Measurements from ENCODE around the gene HNRNPA3. TPM values are rescaled to one million over a fixed set of nuclear protein-coding genes. Genes with fewer than 3 reads are reported as not detected.
"Not testable (repeated sequence)": the region's sequence is repeated elsewhere in the genome, so short reads cannot be mapped to it uniquely, and the experiment has no call there.

Gene HNRNPA3
- total RNA-seq, 3 donors from 2014 or later (not counting 1 experiment from before 2014, with no cell fraction given), result 223 to 298 (median 289) TPM

GRCh38 chr2:177175917-177176668 lies 36.5 kb upstream of the HNRNPA3 start:
- Histone ChIP-seq H3K27ac (ENCODE audit: low read length) (no peak overlapping the region), H3K36me3 (ENCODE audit: control insufficient read depth, insufficient read depth, low read length) (no peaks in the 10 kb centered on the region), H3K9me3 (ENCODE audit: control insufficient read depth, insufficient read depth, low read length) (no peaks in the 10 kb centered on the region), H3K27me3 (ENCODE audit: control insufficient read depth, insufficient read depth, low read length) (no peaks in the 10 kb centered on the region), H3K4me1 (ENCODE audit: control insufficient read depth, insufficient read depth, low read length) (no peaks in the 10 kb centered on the region), H3K4me3 (ENCODE audit: low read length) (no peak overlapping the region)
- ATAC-seq, result peak; percentile 44 to 78 (median 75)
- DNase-seq, result no peak
- Mint-ChIP-seq H3K27me3 (ENCODE audit: low read depth in 2 of 2) (peaks cover 0 to under 1% of the 10 kb centered on the region in 2 donors), H3K27ac (peak overlapping the region in 1 of 2 donors; percentile 33), H3K9me3 (no peaks in the 10 kb centered on the region), H3K36me3 (no peaks in the 10 kb centered on the region), H3K4me1 (peaks cover 10 to 13% of the 10 kb centered on the region in 2 donors), H3K4me3 (no peak overlapping the region)
- intact Hi-C loops (cut with micrococcal nuclease), result no loop called here
- no peak for TF ChIP-seq CTCF (IDR thresholded peaks at IDR 0.05)
- 72% methylated on average over 7 of the region's 7 CpGs for WGBS (ENCODE audit: insufficient coverage)

GRCh38 chr2:177178797-177179196 lies 33.8 kb upstream of the HNRNPA3 start:
- H3K27me3 Mint-ChIP-seq (ENCODE audit: low read depth in 2 of 2), result peaks cover 5 to 7% of the 10 kb centered on the region in 2 donors
- H3K27ac ChIP-seq (ENCODE audit: low read length), result no peak overlapping the region
- H3K4me1 Mint-ChIP-seq, result peaks cover 10 to 13% of the 10 kb centered on the region in 2 donors
- whole genome bisulfite sequencing (ENCODE audit: insufficient coverage), result no CpG with 5 or more reads among the region's 1 CpG
- no peaks in the 10 kb centered on the region for H3K36me3 Mint-ChIP-seq
- H3K27me3 ChIP-seq (ENCODE audit: control insufficient read depth, insufficient read depth, low read length), result no peaks in the 10 kb centered on the region
- H3K9me3 ChIP-seq (ENCODE audit: control insufficient read depth, insufficient read depth, low read length), result no peaks in the 10 kb centered on the region
- intact Hi-C loops (cut with micrococcal nuclease), result no loop called here
- H3K4me3 Mint-ChIP-seq, result no peak overlapping the region
- TF ChIP-seq CTCF (IDR thresholded peaks at IDR 0.05), result no peak
- DNase-seq (no peak), ATAC-seq (no peak)
- H3K4me3 ChIP-seq (ENCODE audit: low read length), result no peak overlapping the region
- H3K27ac Mint-ChIP-seq, result no peak overlapping the region
- no peaks in the 10 kb centered on the region for H3K4me1 ChIP-seq (ENCODE audit: control insufficient read depth, insufficient read depth, low read length)
- no peaks in the 10 kb centered on the region for H3K9me3 Mint-ChIP-seq
- no peaks in the 10 kb centered on the region for H3K36me3 ChIP-seq (ENCODE audit: control insufficient read depth, insufficient read depth, low read length)

- DNase-seq (no peak), ATAC-seq (no peak)
- no peak overlapping the region for H3K4me3 Mint-ChIP-seq
- no peaks in the 10 kb centered on the region for H3K4me1 ChIP-seq (ENCODE audit: control insufficient read depth, insufficient read depth, low read length)
- no peak overlapping the region for H3K4me3 ChIP-seq (ENCODE audit: low read length)
- 97% methylated on average over 2 of the region's 2 CpGs for WGBS (ENCODE audit: insufficient coverage)
- peaks cover 10 to 13% of the 10 kb centered on the region in 2 donors for H3K4me1 Mint-ChIP-seq
- H3K9me3 ChIP-seq (ENCODE audit: control insufficient read depth, insufficient read depth, low read length), result no peaks in the 10 kb centered on the region
- no peak overlapping the region for H3K27ac ChIP-seq (ENCODE audit: low read length)
- no peaks in the 10 kb centered on the region for H3K36me3 Mint-ChIP-seq
- H3K27me3 Mint-ChIP-seq (ENCODE audit: low read depth in 2 of 2), result peaks cover 5 to 7% of the 10 kb centered on the region in 2 donors
- no peaks in the 10 kb centered on the region for H3K36me3 ChIP-seq (ENCODE audit: control insufficient read depth, insufficient read depth, low read length)
- H3K9me3 Mint-ChIP-seq, result no peaks in the 10 kb centered on the region
- TF ChIP-seq CTCF (IDR thresholded peaks at IDR 0.05), result no peak
- no peaks in the 10 kb centered on the region for H3K27me3 ChIP-seq (ENCODE audit: control insufficient read depth, insufficient read depth, low read length)
- no peak overlapping the region for H3K27ac Mint-ChIP-seq
- intact Hi-C loops (cut with micrococcal nuclease), result no loop called here
Measured at GRCh38 chr2:177179227-177179626, 33.4 kb upstream of the HNRNPA3 start.

- H3K9me3 Mint-ChIP-seq; H3K4me3 Mint-ChIP-seq; H3K4me1 ChIP-seq (ENCODE audit: control insufficient read depth, insufficient read depth, low read length); H3K27me3 ChIP-seq (ENCODE audit: control insufficient read depth, insufficient read depth, low read length); H3K27me3 Mint-ChIP-seq (ENCODE audit: low read depth in 2 of 2); H3K27ac ChIP-seq (ENCODE audit: low read length); ATAC-seq; DNase-seq; H3K4me3 ChIP-seq (ENCODE audit: low read length); H3K36me3 ChIP-seq (ENCODE audit: control insufficient read depth, insufficient read depth, low read length); intact Hi-C loops (cut with micrococcal nuclease); H3K36me3 Mint-ChIP-seq; H3K9me3 ChIP-seq (ENCODE audit: control insufficient read depth, insufficient read depth, low read length); H3K27ac Mint-ChIP-seq: not testable (repeated sequence)
- H3K4me1 Mint-ChIP-seq, result peaks cover 10 to 13% of the 10 kb centered on the region in 2 donors
Measured at GRCh38 chr2:177179671-177180070, 32.9 kb upstream of the HNRNPA3 start.

Data from natural killer cell (primary cell).